IMR-90 (cell line): ENCODE data around the gene SOBP. TPM values are rescaled to one million over a fixed set of nuclear protein-coding genes. Genes with fewer than 3 reads are reported as not detected.

Experiments
- ATAC-seq: fragments of 200-7000 bp; cut with Tn5 transposase; 2 replicates; pipeline ENCODE4 v1.9.1; 2020; ENCODE audit warnings: low read depth, mild to moderate bottlenecking, moderate library complexity
- BruUV-seq: library from RNA; stranded (reverse); fragments of 400-500 nt; replicated peaks from 2 replicates; lab custom pipeline; 2021; lab: Mats Ljungman, UMichigan
- CTCF ChIA-PET: fragments of 300-600 bp; formaldehyde crosslinking; extraction: SDS; loops from one replicate; lab custom pipeline; 2021; ENCODE audit warnings: antibody characterized with exemption; lab: Yijun Ruan, JAX
- POLR2A ChIA-PET: fragments of 300-600 bp; sonication (Branson Sonifier 250); formaldehyde crosslinking; loops from one replicate; lab custom pipeline; 2022; ENCODE audit warnings: antibody characterized with exemption; ENCODE audit not compliant: unreplicated experiment; lab: Charles Lee
- DNase-seq: peaks from one replicate; pipeline ENCODE4 v3.0.0; 2013
- H2AFZ ChIP-seq: replicated peaks from 2 replicates; pipeline ENCODE3; 2013; ENCODE audit warnings: low read length, mild to moderate bottlenecking; ENCODE audit not compliant: poor library complexity
- H2AK5ac ChIP-seq: 2 replicates; pipeline ENCODE4 v1.6.1; 2013; ENCODE audit warnings: low read depth, low read length, inconsistent platforms
- H2AK9ac ChIP-seq: replicated peaks from 2 replicates; pipeline ENCODE3; 2013; ENCODE audit warnings: mild to moderate bottlenecking, low read depth, low read length, moderate library complexity; ENCODE audit not compliant: poor library complexity
- H2BK120ac ChIP-seq: 2 replicates; pipeline ENCODE4 v1.6.1; 2013; ENCODE audit warnings: low read depth, low read length, inconsistent platforms
- H2BK15ac ChIP-seq: 3 replicates; pipeline ENCODE4 v1.6.1; 2013; ENCODE audit warnings: low read depth, low read length, inconsistent platforms
- H2BK20ac ChIP-seq: 2 replicates; pipeline ENCODE4 v1.6.1; 2013; ENCODE audit warnings: low read depth, mild to moderate bottlenecking, inconsistent platforms, low read length, moderate library complexity
- H2BK5ac ChIP-seq: 2 replicates; pipeline ENCODE4 v1.6.1; 2013; ENCODE audit warnings: mild to moderate bottlenecking, low read depth, low read length, inconsistent platforms; ENCODE audit not compliant: poor library complexity, severe bottlenecking
- H3K14ac ChIP-seq: replicated peaks from 2 replicates; pipeline ENCODE4 v1.6.1; 2013; ENCODE audit warnings: low read depth, low read length, inconsistent platforms
- H3K18ac ChIP-seq: 2 replicates; pipeline ENCODE4 v1.6.1; 2013; ENCODE audit warnings: low read depth, low read length, control low read depth
- H3K23ac ChIP-seq: 2 replicates; pipeline ENCODE4 v1.6.1; 2013; ENCODE audit warnings: low read depth, low read length, inconsistent platforms
- H3K27ac ChIP-seq: 2 replicates; pipeline ENCODE4 v1.5.1; 2013; ENCODE audit warnings: mild to moderate bottlenecking, control low read depth, low read length; ENCODE audit not compliant: insufficient read depth
- H3K27me3 ChIP-seq: 2 replicates; pipeline ENCODE4 v1.6.1; 2013; ENCODE audit warnings: low read length; ENCODE audit not compliant: control insufficient read depth, insufficient read depth
- H3K36me3 ChIP-seq: 2 replicates; pipeline ENCODE4 v1.6.1; 2013; ENCODE audit warnings: low read length, mixed read lengths; ENCODE audit not compliant: control insufficient read depth, insufficient read depth
- H3K4ac ChIP-seq: 2 replicates; pipeline ENCODE4 v1.6.1; 2013; ENCODE audit warnings: low read depth, low read length, inconsistent platforms
- H3K4me1 ChIP-seq: 2 replicates; pipeline ENCODE4 v1.6.1; 2013; ENCODE audit warnings: low read length, mixed read lengths; ENCODE audit not compliant: control insufficient read depth, insufficient read depth
- H3K4me2 ChIP-seq: 2 replicates; pipeline ENCODE4 v1.6.1; 2013; ENCODE audit warnings: low read depth, mild to moderate bottlenecking, control low read depth, low read length, moderate library complexity
- H3K4me3 ChIP-seq: 2 replicates; pipeline ENCODE4 v1.5.1; 2013; ENCODE audit warnings: low read depth, mild to moderate bottlenecking, control low read depth, low read length, moderate library complexity; ENCODE audit not compliant: insufficient read depth
- H3K56ac ChIP-seq: 2 replicates; pipeline ENCODE4 v1.6.1; 2013; ENCODE audit warnings: low read length, inconsistent platforms; ENCODE audit not compliant: insufficient read depth; ENCODE audit errors: extremely low read depth
- H3K79me1 ChIP-seq, 2 experiments: 2 replicates each; pipeline ENCODE4 v1.6.1; 2013; ENCODE audit warnings: low read length in 2 of 2, inconsistent platforms in 1 of 2, low read depth in 1 of 2
- H3K9ac ChIP-seq: 2 replicates; pipeline ENCODE4 v1.6.1; 2013; ENCODE audit warnings: low read depth, low read length, control low read depth
- H3K9me1 ChIP-seq: 2 replicates; pipeline ENCODE4 v1.6.1; 2013; ENCODE audit warnings: low read length, inconsistent platforms; ENCODE audit not compliant: insufficient read depth
- H3K9me3 ChIP-seq: 2 replicates; pipeline ENCODE4 v1.6.1; 2013; ENCODE audit warnings: low read length; ENCODE audit not compliant: control insufficient read depth, insufficient read depth
- H4K20me1 ChIP-seq: 2 replicates; pipeline ENCODE4 v1.6.1; 2013; ENCODE audit warnings: low read length, inconsistent platforms; ENCODE audit not compliant: insufficient read depth
- H4K5ac ChIP-seq: 2 replicates; pipeline ENCODE4 v1.6.1; 2013; ENCODE audit warnings: mild to moderate bottlenecking, low read depth, low read length, control low read depth
- H4K8ac ChIP-seq, 2 experiments: 2 replicates each; pipeline ENCODE4 v1.6.1; 2013; ENCODE audit warnings: low read depth in 2 of 2, low read length in 2 of 2, control low read depth in 1 of 2, inconsistent platforms in 1 of 2
- H4K91ac ChIP-seq: 2 replicates; pipeline ENCODE4 v1.6.1; 2013; ENCODE audit warnings: low read depth, low read length, inconsistent platforms; ENCODE audit not compliant: insufficient read depth
- BHLHE40 ChIP-seq: fragments of 150-350 bp; IDR thresholded peaks from 2 replicates; pipeline ENCODE4 v1.6.1; 2016; ENCODE audit warnings: mild to moderate bottlenecking, low read depth, low read length
- CEBPB ChIP-seq: IDR thresholded peaks from 2 replicates; pipeline ENCODE4 v1.6.1; 2012; ENCODE audit warnings: low read depth, low read length, improper control_type of control experiment
- CTCF ChIP-seq: conservative IDR thresholded peaks from 2 replicates; pipeline ENCODE4 v1.5.1; 2012; ENCODE audit warnings: mild to moderate bottlenecking, low read depth, low read length, improper control_type of control experiment
- ELK1 ChIP-seq: fragments of 150-350 bp; IDR thresholded peaks from 2 replicates; pipeline ENCODE4 v1.6.1; 2016; ENCODE audit warnings: low read depth, mild to moderate bottlenecking, low read length, moderate library complexity, borderline replicate concordance
- FOS ChIP-seq: fragments of 150-350 bp; IDR thresholded peaks from 2 replicates; pipeline ENCODE4 v1.6.1; 2016; ENCODE audit warnings: low read depth, low read length
- MAFK ChIP-seq: IDR thresholded peaks from 2 replicates; pipeline ENCODE4 v1.6.1; 2012; ENCODE audit warnings: low read depth, low read length, improper control_type of control experiment
- MAZ ChIP-seq: IDR thresholded peaks from 2 replicates; pipeline ENCODE4 v1.6.1; 2012; ENCODE audit warnings: low read depth, mild to moderate bottlenecking, low read length, improper control_type of control experiment, moderate library complexity, borderline replicate concordance
- MXI1 ChIP-seq: IDR thresholded peaks from 2 replicates; pipeline ENCODE4 v1.6.1; 2012; ENCODE audit warnings: low read depth, mild to moderate bottlenecking, low read length, moderate library complexity, borderline replicate concordance
- POLR2A ChIP-seq: IDR thresholded peaks from 2 replicates; pipeline ENCODE4 v1.6.1; 2012; ENCODE audit warnings: mild to moderate bottlenecking, low read depth, low read length
- RCOR1 ChIP-seq: IDR thresholded peaks from 2 replicates; pipeline ENCODE4 v1.6.1; 2012; ENCODE audit warnings: mild to moderate bottlenecking, low read length, improper control_type of control experiment; ENCODE audit not compliant: insufficient replicate concordance
- SMC3 ChIP-seq: fragments of 150-350 bp; IDR thresholded peaks from 2 replicates; pipeline ENCODE4 v1.6.1; 2016; ENCODE audit warnings: low read depth, mild to moderate bottlenecking, antibody characterized with exemption, low read length, moderate library complexity
- WGBS, 2 experiments: methylation state at CpG; one replicate each; pipeline versions ENCODE4 v1.1.5 to v1.1.7; 2013; ENCODE audit warnings: missing lambda C conversion rate in 2 of 2; ENCODE audit not compliant: insufficient read length in 1 of 2; ENCODE audit errors: extremely low coverage in 2 of 2; 5-methylcytosine and 5-hydroxymethylcytosine counted together
- dilution Hi-C: fragments of 300-500 bp; cut with HindIII; formaldehyde crosslinking; loops from one replicate; pipeline ENCODE4 v1.14.3; 2018; ENCODE audit warnings: low sequenced_read_pairs; ENCODE audit not compliant: unreplicated experiment
- in situ Hi-C: fragments of 300-500 bp; cut with MboI; formaldehyde crosslinking; loops from 3 replicates; pipeline ENCODE4 v1.14.3; 2019; ENCODE audit warnings: low sequenced_read_pairs, inconsistent platforms, mixed read lengths
- intact Hi-C: fragments of 100-400 bp; cut with micrococcal nuclease; formaldehyde crosslinking; loops from 2 replicates; pipeline ENCODE4 v1.10.0; 2022
- polyA plus RNA-seq, 3 experiments: library from polyadenylated mRNA; depleted of rRNA; stranded (reverse); fragments of >200 nt; gene quantifications; 2 replicates each; pipeline ENCODE4 v1.2.3, GENCODE V29; 2012; ENCODE audit warnings: low replicate concordance in 1 of 3
- total RNA-seq: library from RNA; depleted of rRNA; stranded (reverse); fragments of >200 nt; gene quantifications from 2 replicates; pipeline ENCODE4 v1.2.3, GENCODE V29; 2012

Gene SOBP
- total and polyA plus RNA-seq, 2 of the 4 experiments (the other 2 are of a cell fraction): 0.60 to 0.72 TPM

DNA sequence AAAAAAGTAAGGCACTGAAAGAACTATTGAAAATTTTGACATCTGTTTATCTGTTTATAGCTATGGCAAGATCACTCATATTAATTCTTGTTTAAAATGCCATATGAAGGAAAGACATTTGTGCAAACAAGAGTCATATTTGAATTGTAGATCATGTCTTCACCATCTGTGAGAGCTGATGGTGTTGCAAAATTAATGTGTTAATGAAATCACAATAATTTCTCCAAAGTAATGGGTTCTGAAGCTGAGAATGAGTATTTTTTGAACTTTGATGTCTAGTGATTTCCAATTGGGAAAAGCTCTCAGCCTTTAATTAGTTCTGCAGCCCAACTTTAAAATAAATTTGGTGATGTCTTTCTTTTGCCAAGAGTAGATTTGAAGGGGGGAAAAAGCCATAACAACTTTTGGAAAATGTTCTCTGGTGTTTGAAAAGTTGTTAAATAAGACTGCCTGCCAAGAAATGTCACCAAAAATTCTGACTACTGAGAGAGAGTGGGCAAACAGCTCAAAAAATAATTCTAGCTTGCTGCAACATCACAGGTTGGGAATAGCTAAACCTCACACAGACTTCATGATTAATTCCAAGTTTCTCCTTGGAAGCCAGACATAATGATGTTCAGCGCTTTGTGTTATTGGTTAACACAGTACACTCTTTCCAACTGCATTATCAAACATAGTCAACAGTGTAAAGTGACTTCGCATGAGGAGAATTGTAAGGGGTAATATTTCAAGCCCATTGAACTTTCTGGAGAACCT, 142.6 kb downstream of the SOBP start:
- dilution Hi-C loops: no loop called here
- Histone ChIP-seq H3K4me2 (no peak overlapping the region), H4K91ac (no peak overlapping the region), H2AK9ac (no peak overlapping the region), H3K9ac (no peak overlapping the region), H2BK5ac (no peak overlapping the region), H3K23ac (no peak overlapping the region), H3K56ac (no peak overlapping the region), H3K4me1 (peaks cover 2% of the 10 kb centered on the region; the same call in 1 of the 2 replicates), H3K9me1 (no peaks in the 10 kb centered on the region; the same call in 1 of the 2 replicates), H3K27me3 (no peaks in the 10 kb centered on the region), H2BK15ac (no peak overlapping the region), H2AK5ac (no peak overlapping the region), H3K27ac (no peak overlapping the region), H3K14ac (no peak overlapping the region), H3K9me3 (no peaks in the 10 kb centered on the region), H3K79me1 (no peaks in the 10 kb centered on the region), H4K20me1 (no peaks in the 10 kb centered on the region), H2BK120ac (no peak overlapping the region), H2BK20ac (no peak overlapping the region), H3K4ac (no peak overlapping the region), H4K5ac (no peak overlapping the region), H3K18ac (no peak overlapping the region), H3K4me3 (no peak overlapping the region), H4K8ac (no peak overlapping the region), H2AFZ (no peak overlapping the region), H3K36me3 (peaks cover 10% of the 10 kb centered on the region; the same call in 1 of the 2 replicates)
- ATAC-seq (no peak), DNase-seq (no peak)
- ChIA-PET POLR2A (no interaction called here), CTCF (no interaction called here)
- no TSS peak for BruUV-seq
- in situ Hi-C loops: no loop called here
- WGBS, 2 experiments: no CpG with 5 or more reads among the region's 2 CpGs
- intact Hi-C loops: no loop called here
- no peak for TF ChIP-seq CTCF
- TF ChIP-seq ELK1: no peak
- no peak for TF ChIP-seq MAFK
- TF ChIP-seq FOS: no peak
- TF ChIP-seq MXI1: no peak
- TF ChIP-seq CEBPB: no peak
- no peak for TF ChIP-seq BHLHE40
- TF ChIP-seq POLR2A: no peak
- TF ChIP-seq RCOR1: no peak
- no peak for TF ChIP-seq SMC3
- TF ChIP-seq MAZ: no peak
